HCT116 (cell line): ENCODE data around the gene EXOSC5.

Experiments used
- CTCF ChIP-seq, 3 experiments: fragments of 200-600 bp in 1 of 3; sonication (generic) in 1 of 3; IDR thresholded peaks in 2 of 3; conservative IDR thresholded peaks in 1 of 3; 2 replicates each; pipeline ENCODE4 v1.5.1; 2012 to 2017; ENCODE audit warnings: low read depth in 2 of 3, low read length in 2 of 3, antibody characterized with exemption in 1 of 3, borderline replicate concordance in 1 of 3, control low read depth in 1 of 3, mild to moderate bottlenecking in 1 of 3, mixed read lengths in 1 of 3, mixed run types in 1 of 3, moderate library complexity in 1 of 3; ENCODE audit not compliant: insufficient read depth in 1 of 3
- POLR2A ChIP-seq: IDR thresholded peaks from 2 replicates; pipeline ENCODE4 v1.7.0; 2011; ENCODE audit warnings: borderline replicate concordance; ENCODE audit not compliant: insufficient read depth, insufficient read length; ENCODE audit errors: extremely low read depth

- TF ChIP-seq POLR2A, result no peak
- no peak for TF ChIP-seq CTCF (IDR thresholded peaks at IDR 0.05 in 2 of 3, conservative IDR thresholded peaks at IDR 0.05 in 1 of 3; ENCODE audit: borderline replicate concordance in 1 of 3, insufficient read depth in 1 of 3, low read depth in 2 of 3, low read length in 2 of 3)
Measured at GRCh38 chr19:41399091-41399490, 1.9 kb upstream of the EXOSC5 start.
